ENCODE data around the gene FBRSL1.
"Not testable (repeated sequence)": the region's sequence is repeated elsewhere in the genome, so short reads cannot be mapped to it uniquely, and the experiment has no call there.

FBRSL1 gene

DNA sequence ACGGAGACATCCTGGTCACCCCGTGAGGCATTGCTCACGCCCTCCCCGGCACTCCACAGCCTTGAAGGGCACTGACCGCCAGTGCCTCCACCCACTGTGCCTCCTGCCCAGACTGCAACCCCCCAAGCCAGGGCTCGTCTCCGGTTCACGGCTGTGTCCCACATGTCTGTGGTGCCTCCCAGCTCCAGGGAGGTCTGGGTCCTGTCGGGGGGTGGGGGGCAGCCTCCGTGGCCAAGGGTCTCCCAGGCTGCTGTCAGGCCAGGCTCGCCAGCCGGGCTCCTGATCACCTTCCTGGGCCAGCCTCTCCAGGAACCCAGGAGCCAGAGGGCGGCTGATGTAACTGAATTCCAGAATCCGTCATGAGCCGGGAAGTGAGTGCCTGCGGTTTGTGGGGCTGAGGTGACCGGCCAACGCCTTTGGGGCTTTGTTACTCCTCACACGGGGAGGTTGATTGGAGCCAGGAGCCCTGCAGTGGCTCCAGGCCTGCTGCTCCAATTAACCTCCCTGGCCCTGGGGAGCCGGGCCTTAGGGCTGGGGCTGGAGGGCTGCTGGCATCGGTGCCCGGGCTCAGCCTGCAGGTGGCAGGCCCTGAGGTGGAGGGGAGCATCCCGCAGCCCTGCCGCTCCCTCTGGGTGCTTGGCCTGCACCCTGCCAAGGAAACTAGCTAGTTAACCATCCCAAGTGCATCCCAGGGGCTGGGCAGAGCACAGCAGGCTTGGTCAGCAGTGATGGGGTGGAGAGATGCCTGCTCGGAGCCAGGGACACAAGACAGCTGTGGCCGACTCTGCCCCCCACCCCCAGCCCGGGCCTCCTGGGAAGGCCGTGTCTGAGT is 36.4 kb upstream of the FBRSL1 start:
- peak; percentile 73 for DNase-seq (ENCODE audit: low spot score)

GRCh38 chr12:132454193-132454932 is 35.6 kb upstream of the FBRSL1 start:
- DNase-seq (ENCODE audit: low spot score): no peak

- DNase-seq (ENCODE audit: low spot score): no peak
Observed at GRCh38 chr12:132454933-132455418, 35.0 kb upstream of the FBRSL1 start.

DNA sequence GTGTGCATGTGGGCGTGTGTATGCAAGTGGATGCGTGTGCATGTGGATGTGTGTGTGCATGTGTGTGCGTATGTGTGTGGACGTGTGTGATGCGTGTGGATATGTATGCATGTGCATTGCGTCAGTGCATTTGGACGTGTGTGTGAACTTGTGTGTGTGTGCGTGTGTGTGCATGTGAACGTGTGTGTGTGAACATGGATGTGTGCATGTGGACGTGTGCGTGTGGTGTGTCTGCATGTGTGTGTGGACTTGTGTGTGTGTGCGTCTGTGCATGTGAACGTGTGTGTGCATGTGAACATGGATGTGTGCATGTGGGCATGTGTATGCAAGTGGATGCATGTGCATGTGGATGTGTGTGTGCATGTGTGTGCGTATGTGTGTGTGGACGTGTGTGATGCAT is 34.4 kb upstream of the FBRSL1 start:
- DNase-seq (ENCODE audit: low spot score): no peak

DNA sequence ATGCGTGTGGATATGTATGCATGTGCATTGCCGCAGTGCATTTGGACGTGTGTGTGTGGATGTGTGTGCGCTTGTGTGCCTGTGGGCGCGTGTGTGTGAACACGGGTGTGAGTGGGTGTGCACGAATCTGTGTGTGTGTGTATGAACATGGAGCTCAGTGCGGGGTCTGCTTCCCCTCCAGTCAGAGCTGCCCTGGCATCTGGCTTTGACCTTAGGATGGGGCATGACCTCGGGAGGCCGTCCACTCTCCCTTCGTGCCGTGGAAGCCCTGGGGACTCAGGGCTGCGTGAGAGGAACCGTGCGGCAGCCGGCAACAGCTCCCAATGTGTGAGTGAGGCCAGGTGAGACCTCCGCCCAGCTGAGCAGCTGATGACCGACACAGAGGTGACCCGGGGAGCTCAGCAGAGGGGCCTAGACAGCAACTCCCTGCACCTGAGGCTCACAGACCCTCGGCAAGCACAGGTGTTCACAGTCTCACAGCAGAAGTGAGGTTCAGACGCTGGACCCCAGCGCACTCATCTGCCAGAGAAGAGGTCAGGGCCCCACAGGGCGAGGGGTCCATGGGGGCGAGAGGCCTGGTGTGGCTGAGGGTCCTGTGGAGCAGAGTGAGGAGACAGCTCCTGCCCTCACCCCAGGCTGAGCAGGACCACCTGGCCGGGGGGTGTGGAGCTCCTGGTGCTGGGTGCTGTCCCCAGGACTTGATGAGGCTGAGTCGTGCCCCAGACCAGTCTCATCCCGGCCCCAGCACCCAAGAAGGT is 33.6 kb upstream of the FBRSL1 start:
- no peak for DNase-seq (ENCODE audit: low spot score)

GRCh38 chr12:132456944-132457495 is 32.9 kb upstream of the FBRSL1 start:
- no peak for DNase-seq (ENCODE audit: low spot score)

DNA sequence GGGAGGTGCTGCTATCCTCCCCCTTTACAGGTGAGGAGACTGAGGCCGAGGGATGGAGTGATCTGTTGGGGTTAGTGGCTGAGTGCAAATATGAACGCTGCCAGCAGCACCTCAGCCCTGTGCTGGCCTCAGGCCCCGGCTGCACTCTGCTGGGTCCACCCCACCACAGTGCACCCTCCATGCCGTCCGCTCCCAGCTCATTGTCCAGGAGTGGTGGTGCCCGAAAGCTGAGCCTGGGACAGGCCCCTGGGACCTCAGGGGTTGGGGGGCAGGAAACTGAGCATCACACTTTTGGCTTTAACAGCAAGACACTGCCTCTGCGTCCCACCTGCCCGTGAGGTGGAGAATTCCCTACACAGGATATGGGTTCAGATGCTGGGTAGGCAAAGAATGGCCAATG is 31.5 kb upstream of the FBRSL1 start:
- no peak for DNase-seq (ENCODE audit: low spot score)

- DNase-seq (ENCODE audit: low spot score): no peak
Observed at GRCh38 chr12:132458846-132459641, 30.9 kb upstream of the FBRSL1 start.

DNA sequence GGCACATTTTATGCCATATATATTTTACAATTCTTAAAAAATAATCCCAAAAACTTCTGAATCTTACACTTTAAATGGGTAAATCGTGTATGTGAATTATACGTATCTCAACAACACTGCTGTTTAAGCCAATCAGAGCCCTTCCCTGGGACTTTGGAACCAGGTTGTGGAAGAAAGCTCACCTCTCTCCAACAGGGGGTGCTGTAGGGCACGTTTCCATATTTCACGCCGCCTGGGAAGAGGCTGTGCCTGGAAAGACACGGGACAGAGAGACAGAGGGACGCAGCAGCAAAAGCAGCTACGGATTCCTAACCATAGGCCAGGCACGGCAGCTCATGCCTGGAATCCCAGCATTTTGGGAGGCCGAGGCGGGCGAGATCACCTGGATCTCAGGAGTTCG is 29.4 kb upstream of the FBRSL1 start:
- DNase-seq (ENCODE audit: low spot score): no peak

DNA sequence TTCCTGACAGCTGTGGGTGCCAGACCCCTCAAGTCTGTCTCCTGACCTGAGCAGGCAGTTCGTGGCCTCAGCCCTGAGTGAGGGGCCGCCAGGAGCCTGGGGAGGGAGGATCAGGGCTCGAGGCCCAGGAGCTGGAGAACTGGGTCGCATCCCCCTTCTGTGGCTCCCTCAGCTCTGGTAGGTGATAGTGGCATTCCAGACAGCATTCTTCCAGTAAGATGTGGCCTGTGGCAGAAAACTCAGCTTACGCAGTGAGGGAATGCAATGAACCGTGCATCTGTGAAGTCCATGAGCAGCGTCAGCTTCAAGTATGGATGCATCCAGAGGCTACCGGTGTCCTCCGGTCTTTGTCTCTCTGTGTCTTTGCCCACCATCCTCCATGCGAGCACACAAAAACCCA is 28.4 kb upstream of the FBRSL1 start:
- DNase-seq (ENCODE audit: low spot score): no peak

GRCh38 chr12:132462788-132463187 is 27.2 kb upstream of the FBRSL1 start:
- DNase-seq (ENCODE audit: low spot score): no peak

- DNase-seq (ENCODE audit: low spot score): not testable (repeated sequence)
Observed at GRCh38 chr12:132463284-132463924, 26.5 kb upstream of the FBRSL1 start.

- not testable (repeated sequence) for DNase-seq (ENCODE audit: low spot score)
Observed at GRCh38 chr12:132464304-132464703, 25.6 kb upstream of the FBRSL1 start.

DNA sequence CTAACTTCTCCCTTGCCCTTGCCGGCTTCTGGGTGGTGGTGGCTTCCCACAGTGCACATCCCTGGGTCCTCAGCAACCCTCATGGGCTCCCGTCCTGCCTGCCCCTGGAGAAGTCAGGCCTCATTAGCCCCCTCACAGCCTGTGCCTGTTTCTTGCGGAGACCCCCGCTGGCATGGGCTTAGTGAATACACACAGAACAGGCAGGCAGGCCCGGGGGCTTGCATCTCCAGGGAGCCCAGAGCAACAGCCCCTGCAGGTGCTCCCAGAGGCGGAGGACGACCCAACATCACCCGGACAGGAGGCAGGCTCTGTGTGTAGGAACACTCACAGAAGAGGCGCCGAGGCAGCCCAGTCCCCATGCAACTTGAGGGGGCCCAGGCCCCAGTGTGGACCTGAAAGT is 25.1 kb upstream of the FBRSL1 start:
- DNase-seq (ENCODE audit: low spot score): no peak

DNA sequence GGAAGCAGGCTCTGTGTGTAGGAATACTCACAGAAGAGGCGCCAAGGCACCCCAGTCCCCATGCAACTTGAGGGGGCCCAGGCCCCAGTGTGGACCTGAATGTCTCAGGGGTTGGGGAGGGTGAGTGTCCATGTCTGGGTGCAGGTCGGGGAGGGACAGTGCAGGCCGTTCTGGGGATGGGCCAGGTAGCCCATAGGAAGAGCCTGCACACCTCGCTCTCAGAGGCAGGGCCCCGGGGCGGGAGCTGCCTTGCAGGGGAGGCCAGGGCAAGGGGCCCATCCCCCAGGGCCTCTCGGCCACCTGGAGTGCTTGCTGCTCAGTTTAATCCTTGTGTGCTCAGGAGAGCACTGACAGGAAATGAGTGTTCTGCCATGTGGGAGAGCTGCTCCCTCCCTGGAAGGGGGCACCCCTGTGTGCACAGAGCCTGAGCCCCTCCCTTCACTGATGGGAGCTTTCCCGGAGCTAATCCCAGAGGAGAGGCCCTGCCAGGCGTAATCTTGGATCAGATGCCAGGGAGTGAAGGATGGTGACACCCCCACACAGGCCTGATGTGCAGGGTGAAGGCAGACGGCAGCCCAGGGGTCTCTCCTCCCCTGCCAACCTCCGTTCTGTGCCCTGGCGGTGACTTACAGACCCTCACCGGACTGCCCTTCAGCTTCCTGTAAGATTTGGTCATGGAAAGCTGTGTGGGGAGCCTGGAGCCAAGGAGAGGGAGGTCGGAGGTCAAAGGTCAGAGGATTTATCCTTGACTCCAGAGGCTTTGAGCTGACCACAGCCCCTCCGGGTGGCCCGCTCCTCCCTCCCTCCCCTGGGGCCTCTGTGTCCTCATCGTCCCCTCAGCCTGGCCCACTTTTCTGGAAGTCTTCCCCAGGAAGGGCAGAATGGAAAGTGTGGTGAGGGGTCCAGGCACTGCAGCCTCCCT is 24.4 kb upstream of the FBRSL1 start:
- no peak for DNase-seq (ENCODE audit: low spot score)

- no peak for DNase-seq (ENCODE audit: low spot score)
Observed at GRCh38 chr12:132466241-132467201, 23.4 kb upstream of the FBRSL1 start.

DNA sequence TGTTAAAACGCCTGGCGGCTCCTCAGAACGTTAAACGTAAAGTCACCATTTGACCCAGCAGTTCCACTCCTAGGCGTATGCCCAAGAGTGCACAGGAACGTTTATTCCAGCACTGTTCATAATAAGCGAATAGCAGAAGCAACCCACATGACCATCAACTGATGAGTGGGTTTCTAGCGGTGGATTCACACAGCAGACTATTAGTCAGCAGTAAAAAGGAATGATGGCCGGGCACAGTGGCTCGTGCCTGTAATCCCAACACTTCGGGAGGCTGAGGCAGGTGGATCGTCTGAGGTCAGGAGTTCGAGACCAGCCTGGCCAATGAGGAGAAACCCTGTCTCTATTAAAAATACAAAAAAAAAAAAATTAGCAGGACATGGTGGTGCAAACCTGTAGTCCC is 22.4 kb upstream of the FBRSL1 start:
- DNase-seq (ENCODE audit: low spot score): no peak

- no peak for DNase-seq (ENCODE audit: low spot score)
Observed at GRCh38 chr12:132469423-132469822, 20.5 kb upstream of the FBRSL1 start.

DNA sequence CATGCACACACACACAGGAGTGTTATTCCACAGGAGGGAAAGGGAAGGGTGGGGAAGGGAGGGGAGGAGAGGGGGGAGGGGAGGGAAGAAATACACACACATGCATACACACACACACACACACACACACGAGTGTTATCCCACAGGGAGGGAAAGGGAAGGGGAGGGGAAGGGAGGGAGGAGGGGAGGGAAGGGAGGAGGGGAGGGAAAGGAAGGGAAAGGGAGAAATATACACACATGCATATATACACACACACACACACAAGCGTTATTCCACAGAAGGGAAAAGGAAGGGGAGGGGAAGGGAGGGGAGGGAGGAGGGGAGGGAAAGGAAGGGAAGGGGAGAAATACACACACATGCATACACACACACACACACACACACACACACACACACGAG is 19.6 kb upstream of the FBRSL1 start:
- DNase-seq (ENCODE audit: low spot score): no peak
